AG09319 (cell line): ENCODE measurements around the gene REELD1.

Experiments
- DNase-seq: peaks from one replicate; pipeline ENCODE4 v3.0.0-alpha.2; 2010; ENCODE audit warnings: low read depth; ENCODE audit errors: extremely low read depth
- CTCF ChIP-seq: IDR thresholded peaks from 2 replicates; pipeline ENCODE4 v1.5.1; 2011; ENCODE audit warnings: low read depth, mild to moderate bottlenecking, inconsistent platforms, low read length, moderate library complexity

The REELD1 gene

GRCh38 chr4:146222313-146222712 lies 8.0 kb downstream of the REELD1 start:
- DNase-seq, result no peak
- no peak for TF ChIP-seq CTCF

- no peak for TF ChIP-seq CTCF
- DNase-seq, result no peak
These were observed 10.1 kb downstream of the REELD1 start for GRCh38 chr4:146224326-146224966.

- no peak for DNase-seq
- TF ChIP-seq CTCF, result no peak
These were observed 15.1 kb downstream of the REELD1 start for GRCh38 chr4:146229406-146229805.

- TF ChIP-seq CTCF, result no peak
- no peak for DNase-seq
These were observed 17.9 kb downstream of the REELD1 start for GRCh38 chr4:146232131-146232722.

GRCh38 chr4:146235654-146236177 lies 21.4 kb downstream of the REELD1 start:
- TF ChIP-seq CTCF, result no peak
- DNase-seq, result peak; percentile 34

GRCh38 chr4:146236216-146236615 lies 21.9 kb downstream of the REELD1 start:
- TF ChIP-seq CTCF, result no peak
- DNase-seq, result no peak

- TF ChIP-seq CTCF, result no peak
- DNase-seq, result no peak
These were observed 22.8 kb downstream of the REELD1 start for GRCh38 chr4:146237092-146237491.
